Spinal cord (tissue), 10 donors: ENCODE measurements around the gene SCMH1. TPM values are rescaled to one million over a fixed set of nuclear protein-coding genes. Genes with fewer than 3 reads are reported as not detected.

Source experiments
- DNase-seq, 6 donors: peaks; one replicate each; pipeline versions ENCODE4 v3.0.0 to v3.0.0-alpha.2; 2013 to 2015; ENCODE audit warnings: low spot score in 6 of 6, low read depth in 4 of 6
- H3K27ac ChIP-seq: one replicate; pipeline ENCODE4 v1.5.1; 2013; ENCODE audit warnings: low read depth, low read length, control low read depth
- H3K27me3 ChIP-seq: one replicate; pipeline ENCODE4 v1.6.1; 2013; ENCODE audit warnings: low read length; ENCODE audit not compliant: control insufficient read depth, insufficient read depth
- H3K36me3 ChIP-seq: one replicate; pipeline ENCODE4 v1.6.1; 2013; ENCODE audit warnings: low read length; ENCODE audit not compliant: control insufficient read depth, insufficient read depth
- H3K4me1 ChIP-seq: one replicate; pipeline ENCODE4 v1.6.1; 2013; ENCODE audit warnings: low read length; ENCODE audit not compliant: control insufficient read depth, insufficient read depth
- H3K4me3 ChIP-seq: one replicate; pipeline ENCODE4 v1.5.1; 2013; ENCODE audit warnings: low read depth, low read length, control low read depth
- H3K9me3 ChIP-seq: one replicate; pipeline ENCODE4 v1.6.1; 2013; ENCODE audit warnings: low read length; ENCODE audit not compliant: control insufficient read depth, insufficient read depth
- WGBS: methylation state at CpG from one replicate; pipeline ENCODE4 v1.1.5; 2013; ENCODE audit warnings: missing lambda C conversion rate; ENCODE audit not compliant: insufficient coverage; 5-methylcytosine and 5-hydroxymethylcytosine counted together
- polyA plus RNA-seq, 2 donors: library from polyadenylated mRNA; unstranded; fragments of 120-200 nt; gene quantifications; one replicate each; pipeline ENCODE4 v1.2.1, GENCODE V29; 2013; ENCODE audit not compliant: insufficient read length in 2 of 2
- total RNA-seq, 2 donors: library from RNA; depleted of rRNA in 1 of 2; stranded (reverse); fragments of 120-200 nt in 1 of 2; fragments of >200 nt in 1 of 2; gene quantifications; one replicate each; pipeline versions ENCODE4 v1.2.3 to v1.2.4, GENCODE V29; 2013 to 2014
- donor health status: healthy.

The SCMH1 gene
- total and polyA plus RNA-seq, 4 donors = 30.9 to 58.2 (median 43.2) TPM

GRCh38 chr1:41164727-41165126 is 77.4 kb downstream of the SCMH1 start:
- Histone ChIP-seq H3K27me3 (no peaks in the 10 kb centered on the region), H3K27ac (no peak overlapping the region), H3K9me3 (peaks cover 12% of the 10 kb centered on the region), H3K36me3 (peaks cover 17% of the 10 kb centered on the region), H3K4me1 (peaks cover 5% of the 10 kb centered on the region), H3K4me3 (no peak overlapping the region)
- no CpG with 5 or more reads among the region's 2 CpGs for WGBS
- DNase-seq = no peak

GRCh38 chr1:41162441-41162840 is 79.7 kb downstream of the SCMH1 start:
- Histone ChIP-seq H3K27me3 (no peaks in the 10 kb centered on the region), H3K4me3 (no peak overlapping the region), H3K4me1 (peaks cover 5% of the 10 kb centered on the region), H3K9me3 (peaks cover 5% of the 10 kb centered on the region), H3K27ac (no peak overlapping the region), H3K36me3 (peaks cover 17% of the 10 kb centered on the region)
- 83% methylated on average over 2 of the region's 3 CpGs for WGBS
- no peak for DNase-seq

GRCh38 chr1:41161846-41162245 is 80.3 kb downstream of the SCMH1 start:
- peak in 1 of 6 donors; percentile 42 for DNase-seq
- H3K4me3 ChIP-seq = no peak overlapping the region
- H3K27ac ChIP-seq = no peak overlapping the region
- no peaks in the 10 kb centered on the region for H3K9me3 ChIP-seq
- H3K27me3 ChIP-seq = no peaks in the 10 kb centered on the region
- H3K4me1 ChIP-seq = peaks cover 5% of the 10 kb centered on the region
- 70% methylated on average over 9 of the region's 9 CpGs for WGBS
- peaks cover 17% of the 10 kb centered on the region for H3K36me3 ChIP-seq

GRCh38 chr1:41160498-41161110 is 81.5 kb downstream of the SCMH1 start:
- no peak overlapping the region for H3K27ac ChIP-seq
- H3K4me3 ChIP-seq = no peak overlapping the region
- peaks cover 5% of the 10 kb centered on the region for H3K4me1 ChIP-seq
- no CpG with 5 or more reads among the region's 3 CpGs for WGBS
- no peaks in the 10 kb centered on the region for H3K9me3 ChIP-seq
- DNase-seq = no peak
- peaks cover 17% of the 10 kb centered on the region for H3K36me3 ChIP-seq
- no peaks in the 10 kb centered on the region for H3K27me3 ChIP-seq

- no peak for DNase-seq
- Histone ChIP-seq H3K4me1 (peaks cover 5% of the 10 kb centered on the region), H3K27ac (no peak overlapping the region), H3K9me3 (no peaks in the 10 kb centered on the region), H3K4me3 (no peak overlapping the region), H3K27me3 (no peaks in the 10 kb centered on the region), H3K36me3 (peaks cover 17% of the 10 kb centered on the region)
- WGBS = no CpG with 5 or more reads among the region's 1 CpG
Measured at GRCh38 chr1:41158966-41159365, 83.1 kb downstream of the SCMH1 start.

GRCh38 chr1:41158147-41158875 is 83.8 kb downstream of the SCMH1 start:
- no peaks in the 10 kb centered on the region for H3K9me3 ChIP-seq
- no peaks in the 10 kb centered on the region for H3K27me3 ChIP-seq
- H3K36me3 ChIP-seq = peaks cover 16% of the 10 kb centered on the region
- 89% methylated on average over 3 of the region's 3 CpGs for WGBS
- peaks cover 5% of the 10 kb centered on the region for H3K4me1 ChIP-seq
- no peak overlapping the region for H3K4me3 ChIP-seq
- H3K27ac ChIP-seq = no peak overlapping the region
- DNase-seq = no peak

GRCh38 chr1:41155105-41155504 is 87.0 kb downstream of the SCMH1 start:
- H3K36me3 ChIP-seq = no peaks in the 10 kb centered on the region
- no peaks in the 10 kb centered on the region for H3K27me3 ChIP-seq
- WGBS = no CpG with 5 or more reads among the region's 1 CpG
- DNase-seq = no peak
- no peaks in the 10 kb centered on the region for H3K9me3 ChIP-seq
- H3K4me3 ChIP-seq = no peak overlapping the region
- no peak overlapping the region for H3K27ac ChIP-seq
- H3K4me1 ChIP-seq = no peaks in the 10 kb centered on the region

- no peak overlapping the region for H3K27ac ChIP-seq
- no peaks in the 10 kb centered on the region for H3K9me3 ChIP-seq
- H3K36me3 ChIP-seq = no peaks in the 10 kb centered on the region
- H3K4me3 ChIP-seq = no peak overlapping the region
- DNase-seq = no peak
- H3K4me1 ChIP-seq = no peaks in the 10 kb centered on the region
- no peaks in the 10 kb centered on the region for H3K27me3 ChIP-seq
Measured at GRCh38 chr1:41153750-41154274, 88.3 kb downstream of the SCMH1 start.

- no peak overlapping the region for H3K27ac ChIP-seq
- H3K4me1 ChIP-seq = no peaks in the 10 kb centered on the region
- H3K9me3 ChIP-seq = no peaks in the 10 kb centered on the region
- H3K27me3 ChIP-seq = no peaks in the 10 kb centered on the region
- peak in 3 of 6 donors; percentile 2 to 15 (median 6) for DNase-seq
- H3K4me3 ChIP-seq = no peak overlapping the region
- no CpG with 5 or more reads among the region's 1 CpG for WGBS
- no peaks in the 10 kb centered on the region for H3K36me3 ChIP-seq
Measured at GRCh38 chr1:41152622-41153044, 89.5 kb downstream of the SCMH1 start.

- Histone ChIP-seq H3K27me3 (no peaks in the 10 kb centered on the region), H3K4me1 (no peaks in the 10 kb centered on the region), H3K27ac (no peak overlapping the region), H3K4me3 (no peak overlapping the region), H3K36me3 (no peaks in the 10 kb centered on the region), H3K9me3 (no peaks in the 10 kb centered on the region)
- DNase-seq = peak in 1 of 6 donors; percentile 8
- 100% methylated on average over 2 of the region's 4 CpGs for WGBS
Measured at GRCh38 chr1:41151846-41152245, 90.3 kb downstream of the SCMH1 start.
